ENCODE data around the gene TEKTIP1. TPM values are rescaled to one million over a fixed set of nuclear protein-coding genes. Genes with fewer than 3 reads are reported as not detected.

The TEKTIP1 gene
- total RNA-seq = not detected in 2 replicates

GRCh38 chr19:3538965-3539755, at the start of gene TEKTIP1:
TSS of gene TEKTIP1 (plus strand) at chr19:3539174. CDS start at chr19:3539178, 4 bp downstream.

GRCh38 chr19:3500429-3501101, 38.4 kb upstream of the TEKTIP1 start, which contains the start of gene DOHH:
TSS of gene DOHH (minus strand) at chr19:3500674. CDS start at chr19:3496814, 3,860 bp downstream.

GRCh38 chr19:3505598-3506383, 33.2 kb upstream of the TEKTIP1 start, which contains the start of gene FZR1:
TSS of gene FZR1 (plus strand) at chr19:3506311. CDS start at chr19:3522990, 16,679 bp downstream.

GRCh38 chr19:3557461-3558248, 18.7 kb downstream of the TEKTIP1 start, which contains the start of gene MFSD12:
TSS of gene MFSD12 (minus strand) at chr19:3557586. CDS start at chr19:3557403, 183 bp downstream.

GRCh38 chr19:3572855-3573161, 33.8 kb downstream of the TEKTIP1 start, which contains the start of gene HMG20B:
TSS of gene HMG20B (plus strand) at chr19:3572944. CDS start at chr19:3573310, 366 bp downstream.

GRCh38 chr19:3585301-3586126, 46.5 kb downstream of the TEKTIP1 start, which contains the start of gene GIPC3:
TSS of gene GIPC3 (plus strand) at chr19:3585478. CDS start at chr19:3585598, 120 bp downstream.

Other genes with a start within 250 kb of the TEKTIP1 start
- gene NFIC, start 172.6 kb upstream of the TEKTIP1 start, total RNA-seq = 21.4 and 34.8 TPM in 2 replicates
- 0.14 TPM in 1 of 2 replicates, not detected in the other for gene SMIM24, start 58.6 kb upstream of the TEKTIP1 start, total RNA-seq
- not detected in 2 replicates for gene SMIM44, start 55.7 kb upstream of the TEKTIP1 start, total RNA-seq
- gene DOHH, start 38.5 kb upstream of the TEKTIP1 start, total RNA-seq = 31.2 and 31.5 TPM in 2 replicates
- 27.1 and 41.8 TPM in 2 replicates for gene FZR1, start 32.9 kb upstream of the TEKTIP1 start, total RNA-seq
- 76.9 and 84.6 TPM in 2 replicates for gene MFSD12, start 18.4 kb downstream of the TEKTIP1 start, total RNA-seq
- gene HMG20B, start 33.8 kb downstream of the TEKTIP1 start, total RNA-seq = 114 and 132 TPM in 2 replicates
- not detected in 2 replicates for gene GIPC3, start 46.3 kb downstream of the TEKTIP1 start, total RNA-seq
- gene TBXA2R, start 67.7 kb downstream of the TEKTIP1 start, total RNA-seq = 0.49 TPM in 1 of 2 replicates, not detected in the other
- gene CACTIN, start 87.6 kb downstream of the TEKTIP1 start, total RNA-seq = 31.7 and 37.0 TPM in 2 replicates
- gene PIP5K1C, start 161.3 kb downstream of the TEKTIP1 start, total RNA-seq = 10.8 and 16.0 TPM in 2 replicates
- gene TJP3, start 169.2 kb downstream of the TEKTIP1 start, total RNA-seq = 7.5 and 10.6 TPM in 2 replicates
- gene APBA3, start 222.5 kb downstream of the TEKTIP1 start, total RNA-seq = 13.0 and 22.3 TPM in 2 replicates
- 57.3 and 99.0 TPM in 2 replicates for gene MRPL54, start 223.5 kb downstream of the TEKTIP1 start, total RNA-seq
- gene RAX2, start 233.1 kb downstream of the TEKTIP1 start, total RNA-seq = not detected in 2 replicates
- not detected in 2 replicates for gene MATK, start 247.2 kb downstream of the TEKTIP1 start, total RNA-seq

Data from airway epithelial cell (primary cell).